ENCODE results near the gene FAM89B.
A peak's percentile ranks its signal among the peaks of the same experiment; 100 is the strongest.
"Not testable (repeated sequence)": the region's sequence is repeated elsewhere in the genome, so short reads cannot be mapped to it uniquely, and the experiment has no call there.

Gene FAM89B

DNA sequence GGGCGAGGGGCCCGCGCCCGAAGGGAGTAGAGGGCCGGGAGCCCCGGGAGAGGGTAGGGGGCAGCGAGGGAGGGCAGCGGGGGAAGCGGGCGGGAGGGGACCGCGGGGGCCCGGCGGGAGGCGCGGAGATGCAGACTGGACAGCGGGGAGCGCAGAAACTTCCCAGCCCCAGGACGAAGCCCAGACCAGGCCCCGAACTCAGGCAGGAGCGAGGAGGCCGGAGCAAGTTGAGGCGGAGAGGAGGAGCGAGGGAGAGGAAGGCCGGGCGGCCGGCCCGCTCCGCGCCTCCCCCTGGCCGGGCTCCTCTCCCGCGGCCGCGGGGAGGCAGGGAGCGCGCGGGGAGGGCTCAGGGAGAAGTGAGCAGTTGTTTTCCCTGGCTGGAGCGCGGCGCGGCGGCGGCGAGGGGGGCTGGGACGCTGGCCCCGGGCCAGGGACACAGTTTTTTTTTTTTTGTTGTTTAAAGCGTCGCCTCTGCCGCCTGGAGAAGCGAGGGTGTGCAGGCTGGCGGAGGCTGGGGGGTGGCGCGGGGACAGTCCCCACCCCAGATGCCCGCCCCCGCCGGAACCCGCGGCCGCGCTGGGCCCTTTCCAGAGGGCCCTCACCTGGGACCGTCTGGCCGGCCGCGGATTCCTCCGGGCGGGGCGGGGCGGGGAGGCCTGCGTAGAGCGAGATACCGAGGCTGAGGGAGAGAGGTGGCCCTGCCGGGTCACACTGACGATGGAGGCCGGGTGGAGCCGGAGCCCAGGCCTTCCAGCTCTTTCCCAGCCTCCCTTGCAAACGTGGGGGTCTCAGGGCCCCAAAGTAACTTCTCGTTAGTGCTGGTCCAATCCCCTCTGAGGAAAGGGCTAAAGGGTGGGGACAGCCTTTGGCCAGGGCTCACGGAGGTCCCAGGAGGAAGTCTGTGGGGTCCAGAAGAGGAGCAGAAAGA lies 14.1 kb upstream of the FAM89B start, which contains the start of gene LTBP3:
TSS of gene LTBP3 (minus strand) at position 358 of the 928 bp plus-strand sequence. CDS start 400 bp downstream, outside the sequence.
- DNase-seq, result no peak

DNA sequence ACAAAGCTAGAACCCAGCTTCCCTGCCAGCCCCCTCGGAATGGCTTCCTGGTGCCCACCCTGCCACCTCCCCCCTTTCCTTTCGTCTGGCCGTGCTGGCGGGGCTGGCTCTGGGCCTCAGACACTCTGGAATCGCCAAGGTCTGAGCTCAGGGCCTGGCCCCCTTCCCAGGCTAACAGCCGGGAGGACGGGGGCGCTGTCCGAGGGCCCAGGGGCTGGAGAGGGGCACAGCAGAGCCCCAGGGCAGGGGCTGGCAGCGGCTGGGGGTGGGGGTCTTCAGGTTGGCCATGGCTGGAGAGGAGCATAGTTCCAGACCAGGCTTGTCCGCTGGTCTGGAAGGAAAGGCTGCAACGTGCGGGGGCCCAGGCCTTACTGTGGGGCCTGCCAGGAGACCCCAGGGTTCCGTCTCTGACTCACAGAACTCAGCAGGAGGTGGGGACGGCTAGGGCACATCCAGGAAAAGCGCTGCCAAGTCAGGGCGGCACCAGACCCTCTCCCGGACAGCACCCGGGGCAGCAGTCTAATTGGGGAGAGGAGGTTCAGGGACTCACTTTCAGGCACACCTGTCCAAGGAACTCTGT lies 13.3 kb upstream of the FAM89B start:
- DNase-seq, result no peak

DNA sequence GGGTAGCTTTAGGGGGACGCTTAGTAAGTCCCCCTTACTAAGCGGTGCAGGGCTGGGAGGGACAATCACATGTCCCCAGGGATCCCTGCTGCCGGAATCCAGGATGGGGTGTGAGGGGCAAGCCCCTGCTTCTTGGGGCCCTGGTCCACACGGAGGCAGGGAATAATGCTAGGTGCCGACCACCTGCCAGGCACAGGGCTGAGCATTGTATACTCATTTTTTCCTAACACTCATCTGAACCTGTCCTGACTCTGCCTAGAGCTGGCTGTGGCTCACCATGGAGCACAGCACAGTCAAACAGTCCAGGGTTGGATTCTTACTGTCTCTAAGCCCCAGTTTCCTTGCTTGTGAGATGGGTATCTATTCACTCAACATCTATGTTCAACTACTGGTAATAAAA lies 12.8 kb upstream of the FAM89B start:
- no peak for DNase-seq

DNA sequence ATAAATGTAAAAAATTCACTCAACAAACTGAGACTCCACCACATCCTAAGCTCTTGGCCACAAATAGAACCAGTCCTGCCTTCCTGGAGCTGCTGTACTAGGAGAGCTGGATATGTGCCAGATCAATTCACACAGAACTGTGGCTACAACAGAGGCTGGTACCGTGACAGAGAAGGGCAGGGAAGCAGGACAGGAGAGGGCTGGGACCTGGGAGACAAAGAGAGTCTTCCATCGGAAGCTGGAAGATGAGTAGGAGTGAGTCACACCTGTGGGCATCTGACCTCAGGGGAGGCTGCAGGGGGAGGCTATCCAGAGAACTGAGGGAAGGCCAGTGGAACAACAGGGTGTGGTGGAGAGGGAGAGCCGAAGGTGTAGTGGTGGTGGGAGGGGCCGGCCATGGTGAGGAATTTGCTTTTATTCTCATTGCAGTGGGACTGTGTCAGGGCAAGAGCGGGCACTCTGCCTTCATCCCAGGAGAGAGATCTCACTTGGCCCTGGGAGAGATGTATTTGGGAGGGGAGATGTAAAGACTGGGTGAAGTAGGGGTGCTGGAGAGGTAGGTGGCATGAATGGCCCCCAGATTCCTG lies 12.3 kb upstream of the FAM89B start:
- peak; percentile 45 for DNase-seq

DNA sequence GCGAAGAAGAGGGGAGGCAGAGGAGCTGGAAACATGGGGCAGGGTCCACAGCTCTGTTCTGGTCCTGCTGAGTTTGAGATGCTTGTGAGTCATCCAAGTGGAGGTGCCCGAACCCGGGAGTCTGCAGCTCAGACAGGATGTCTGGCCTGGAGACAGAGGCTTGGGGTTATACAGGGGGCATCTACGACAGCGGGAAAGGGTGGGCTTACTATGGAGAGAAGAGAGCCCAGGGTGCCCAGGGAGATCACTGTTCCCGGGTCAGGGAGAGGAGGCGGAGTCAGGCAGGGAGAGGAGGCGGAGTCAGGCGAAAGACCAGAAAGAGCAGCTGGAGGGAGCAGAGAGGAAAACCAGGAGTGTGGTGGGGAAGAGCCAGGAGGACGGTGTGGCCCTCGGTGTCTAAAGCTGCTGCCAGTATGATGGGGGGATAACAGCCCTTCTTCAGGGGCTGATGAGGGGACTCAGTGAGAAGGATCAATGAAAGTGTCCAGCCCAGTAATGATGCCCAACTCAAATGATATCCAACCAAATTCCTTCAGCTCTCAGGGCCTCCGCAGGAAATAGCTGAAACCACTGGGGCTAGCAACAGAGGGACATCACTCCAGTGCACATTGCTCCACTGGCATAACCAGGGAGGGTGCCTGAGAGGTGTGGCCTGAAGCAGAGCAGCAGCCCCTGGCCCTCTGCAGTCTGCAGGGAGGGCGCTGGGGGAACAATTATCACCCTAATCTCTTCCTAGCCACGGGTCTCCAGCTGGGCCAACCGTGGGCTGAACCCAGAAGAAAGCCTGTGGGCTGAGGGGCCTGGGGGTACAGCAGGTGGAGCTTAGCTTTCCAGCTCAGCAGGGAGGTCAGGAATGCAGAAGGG lies 11.6 kb upstream of the FAM89B start:
- DNase-seq, result peak; percentile 59

DNA sequence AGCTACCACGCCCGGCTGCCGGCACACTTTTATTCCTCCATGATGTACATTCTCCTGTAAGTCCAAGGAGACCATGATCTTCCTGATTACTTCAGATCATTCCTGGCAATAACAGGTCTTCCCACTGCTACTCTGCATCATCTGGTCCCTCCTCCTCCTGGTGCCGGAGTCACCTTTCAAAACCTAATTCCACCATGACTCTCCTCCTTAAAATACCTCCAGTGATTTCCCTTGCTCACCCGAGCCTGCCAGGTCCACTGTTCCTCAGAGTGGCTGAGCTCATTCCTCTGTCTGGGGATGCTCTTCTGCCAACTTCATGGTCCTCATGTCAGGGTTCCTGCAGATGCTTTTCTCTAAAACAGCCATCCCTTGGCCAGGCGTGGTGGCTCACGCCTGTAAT lies 10.3 kb upstream of the FAM89B start:
- DNase-seq, result no peak

DNA sequence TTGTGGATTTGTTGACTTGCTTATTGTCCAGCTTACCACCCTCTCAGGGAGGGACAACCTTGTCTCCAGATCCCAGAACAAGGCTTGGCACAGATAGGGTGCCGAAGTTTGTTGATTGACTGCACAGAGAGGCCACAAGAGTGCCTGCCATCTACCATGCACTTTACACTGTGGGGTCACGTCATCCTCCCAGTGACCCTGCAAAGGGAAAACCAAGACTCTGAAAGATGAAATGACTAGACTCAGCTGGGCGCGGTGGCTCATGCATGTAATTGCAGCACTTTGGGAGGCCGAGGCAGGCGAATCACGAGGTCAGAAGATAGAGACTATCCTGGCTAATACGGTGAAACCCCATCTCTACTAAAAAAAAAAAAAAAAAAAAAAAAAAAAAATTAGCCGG lies 9.6 kb upstream of the FAM89B start:
- DNase-seq, result no peak

DNA sequence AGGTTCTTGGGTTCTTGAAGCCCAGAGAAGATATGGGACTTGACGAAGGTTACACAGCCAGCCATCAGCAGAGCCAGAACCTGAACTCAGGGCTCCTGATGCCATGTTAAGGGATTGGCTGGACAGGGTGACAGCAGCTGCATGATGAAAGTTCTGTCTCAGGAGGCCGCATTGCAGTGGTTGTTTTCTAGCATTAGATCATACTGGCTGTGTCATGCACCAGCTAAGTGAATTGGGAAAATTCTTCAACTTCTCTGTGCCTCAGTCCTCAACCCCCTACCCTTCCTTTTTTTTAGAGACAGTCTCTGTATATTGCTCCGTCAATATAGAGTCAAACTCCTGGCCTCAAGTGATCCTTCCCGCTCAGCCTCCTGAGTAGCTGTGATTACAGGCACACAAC lies 8.7 kb upstream of the FAM89B start:
- no peak for DNase-seq

DNA sequence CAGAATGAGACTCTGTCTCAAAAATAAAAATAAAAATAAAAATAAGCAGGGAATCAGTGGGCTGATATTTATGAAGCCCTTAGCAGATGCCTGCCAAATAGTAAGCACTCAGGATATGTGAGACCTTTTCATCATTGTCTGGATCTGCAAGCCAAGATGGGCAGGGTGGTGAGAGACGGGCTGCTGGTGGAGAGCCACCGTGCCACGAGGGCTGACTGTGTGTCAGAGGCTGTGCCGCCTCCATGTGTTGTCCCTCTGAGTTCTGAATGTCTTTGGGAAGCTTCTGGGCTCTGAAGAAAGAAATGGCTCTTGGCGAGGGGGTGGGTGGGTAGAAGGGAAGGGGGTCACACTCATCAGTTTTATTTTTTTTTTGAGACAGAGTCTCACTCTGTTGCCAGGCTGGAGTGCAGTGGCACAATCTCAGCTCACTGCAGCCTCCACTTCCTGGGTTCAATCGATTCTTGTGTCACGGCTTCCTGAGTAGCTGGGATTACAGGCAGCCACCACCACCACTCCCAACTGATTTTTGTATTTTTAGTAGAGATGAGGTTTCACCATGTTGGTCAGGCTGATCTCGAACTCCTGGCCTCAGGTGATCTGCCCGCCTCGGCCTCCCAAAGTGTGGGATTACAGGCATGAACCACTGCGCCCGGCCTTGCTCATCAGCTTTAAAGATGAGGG lies 7.3 kb upstream of the FAM89B start:
- not testable (repeated sequence) for DNase-seq

DNA sequence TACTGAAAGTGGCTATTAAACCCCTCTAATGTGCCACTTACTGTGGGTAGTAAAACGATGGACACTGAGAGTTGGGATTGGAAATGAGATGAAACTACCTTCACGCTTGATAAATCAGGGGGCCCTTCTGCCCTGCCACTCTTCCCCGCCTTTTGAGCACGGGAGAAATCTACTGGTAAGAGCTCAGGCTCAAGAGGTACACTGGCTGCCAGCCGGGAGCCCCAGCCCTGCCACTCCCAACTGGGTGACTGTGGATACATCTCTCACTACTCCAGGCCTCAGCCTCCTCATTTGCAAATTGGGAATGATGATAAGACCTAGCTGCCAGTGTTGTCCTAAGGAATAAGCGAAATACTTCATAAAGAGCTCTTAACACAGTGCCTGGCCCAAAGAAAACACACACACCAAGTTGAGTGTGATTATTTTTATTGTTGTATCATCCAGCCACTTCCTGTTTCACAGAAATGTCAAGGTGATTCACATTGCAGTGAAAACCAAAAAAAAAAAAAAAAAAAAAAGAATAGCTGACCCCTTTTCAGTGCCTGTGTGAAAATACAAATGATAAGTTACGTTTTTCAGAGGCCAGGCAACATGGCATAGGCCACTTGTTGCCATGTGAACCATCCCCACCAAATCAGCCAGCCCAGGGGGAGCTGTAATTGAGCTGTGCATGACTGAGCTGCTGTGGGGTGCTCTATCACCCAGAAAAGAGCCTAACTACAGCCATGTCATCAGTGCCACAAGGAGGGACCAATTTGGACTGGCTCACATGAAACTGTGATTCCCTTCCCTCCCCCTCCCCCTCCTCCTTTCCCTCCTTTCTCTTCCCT lies 6.5 kb upstream of the FAM89B start:
- DNase-seq, result no peak

DNA sequence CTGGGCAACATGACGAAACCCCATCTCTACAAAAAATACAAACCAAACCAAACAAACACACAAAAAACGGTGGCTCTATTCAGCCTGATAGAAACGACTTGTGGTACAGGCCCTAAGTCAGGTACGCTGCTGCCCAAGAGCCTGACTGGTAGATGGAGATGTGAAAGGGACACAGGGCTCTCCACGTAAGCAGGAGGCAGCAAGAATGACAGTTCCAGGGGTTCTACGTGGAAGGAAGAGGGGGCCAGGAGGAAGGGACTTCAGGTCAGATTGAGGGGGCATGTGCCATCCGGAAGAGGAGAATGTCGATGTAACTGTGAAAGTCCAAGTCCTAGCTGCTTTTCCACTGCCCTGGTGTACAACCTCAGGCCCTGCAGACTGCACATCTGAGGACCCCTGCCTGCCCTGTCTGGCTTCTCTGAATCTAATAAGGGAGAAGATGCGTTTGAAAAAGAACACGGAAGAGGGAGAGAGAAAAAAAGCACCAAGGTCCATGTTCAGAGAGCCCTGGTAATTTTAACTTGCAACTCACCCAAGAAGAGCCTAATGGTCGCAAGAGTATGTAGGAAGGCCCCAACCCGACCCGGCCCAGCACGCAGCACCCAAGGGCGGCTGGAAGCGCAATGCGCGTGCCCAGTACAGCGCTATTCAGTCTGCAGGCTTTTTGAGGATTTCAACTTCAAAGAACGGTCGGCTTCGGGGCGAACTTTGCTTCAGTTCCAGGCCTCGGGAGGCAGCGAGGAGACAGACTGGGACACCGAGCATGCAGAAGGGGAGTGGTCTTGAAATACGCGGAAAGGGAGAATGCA lies 3.0 kb upstream of the FAM89B start:
- DNase-seq, result no peak

DNA sequence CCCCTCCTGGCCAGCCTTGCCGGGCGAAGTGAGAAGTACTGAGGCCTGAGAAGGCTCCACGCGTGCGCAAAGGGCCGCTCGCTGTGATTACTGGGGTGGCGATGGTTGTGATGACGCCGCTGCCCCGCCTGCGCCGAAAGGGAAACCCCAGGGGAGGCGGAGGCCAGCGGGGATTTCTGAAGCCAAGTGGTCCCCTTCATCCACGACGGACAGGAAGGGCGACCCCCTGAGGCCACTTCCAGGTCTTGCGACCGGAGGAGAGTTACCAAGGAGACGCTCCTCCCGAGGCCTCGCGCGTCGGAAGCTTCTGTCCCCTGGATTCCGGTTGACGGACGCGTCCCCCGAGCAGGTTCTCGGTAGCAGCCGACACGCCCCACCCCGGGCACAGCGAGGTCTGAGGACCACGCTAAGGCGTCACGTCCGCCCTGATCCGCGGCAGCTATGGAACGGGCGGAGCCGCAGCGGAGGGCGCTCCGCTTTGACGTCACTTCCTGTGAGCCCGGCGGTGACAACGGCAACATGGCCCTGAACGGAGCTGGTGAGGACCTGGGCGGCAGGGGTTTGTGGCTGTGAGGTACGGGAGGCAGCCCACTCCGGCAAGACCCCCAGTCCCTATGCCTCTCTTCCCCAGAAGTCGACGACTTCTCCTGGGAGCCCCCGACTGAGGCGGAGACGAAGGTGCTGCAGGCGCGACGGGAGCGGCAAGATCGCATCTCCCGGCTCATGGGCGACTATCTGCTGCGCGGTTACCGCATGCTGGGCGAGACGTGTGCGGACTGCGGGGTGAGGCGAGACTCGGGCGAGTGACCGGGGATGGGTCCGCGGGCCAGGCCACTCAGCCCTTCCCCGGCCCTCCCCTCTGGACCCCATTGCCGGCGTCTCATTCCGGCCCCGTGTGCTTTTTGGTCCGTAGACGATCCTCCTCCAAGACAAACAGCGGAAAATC lies 2.1 kb upstream of the FAM89B start, which contains the start of gene ZNRD2:
TSS of gene ZNRD2 (plus strand) at position 505 of the 946 bp plus-strand sequence. CDS start at position 520, 15 bp downstream.
- DNase-seq, result peak; percentile 85

DNA sequence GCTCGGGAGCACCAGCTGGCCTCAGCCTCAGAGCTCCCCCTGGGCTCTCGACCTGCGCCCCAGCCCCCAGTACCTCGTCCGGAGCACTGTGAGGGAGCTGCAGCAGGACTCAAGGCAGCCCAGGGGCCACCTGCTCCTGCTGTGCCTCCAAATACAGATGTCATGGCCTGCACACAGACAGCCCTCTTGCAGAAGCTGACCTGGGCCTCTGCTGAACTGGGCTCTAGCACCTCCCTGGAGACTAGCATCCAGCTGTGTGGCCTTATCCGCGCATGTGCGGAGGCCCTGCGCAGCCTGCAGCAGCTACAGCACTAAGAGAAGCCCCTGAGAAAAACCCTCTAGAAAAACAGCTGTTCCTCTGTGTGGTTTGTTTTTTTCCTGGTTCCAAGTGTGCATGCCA lies 918 bp upstream of the FAM89B start:
- DNase-seq, result no peak

DNA sequence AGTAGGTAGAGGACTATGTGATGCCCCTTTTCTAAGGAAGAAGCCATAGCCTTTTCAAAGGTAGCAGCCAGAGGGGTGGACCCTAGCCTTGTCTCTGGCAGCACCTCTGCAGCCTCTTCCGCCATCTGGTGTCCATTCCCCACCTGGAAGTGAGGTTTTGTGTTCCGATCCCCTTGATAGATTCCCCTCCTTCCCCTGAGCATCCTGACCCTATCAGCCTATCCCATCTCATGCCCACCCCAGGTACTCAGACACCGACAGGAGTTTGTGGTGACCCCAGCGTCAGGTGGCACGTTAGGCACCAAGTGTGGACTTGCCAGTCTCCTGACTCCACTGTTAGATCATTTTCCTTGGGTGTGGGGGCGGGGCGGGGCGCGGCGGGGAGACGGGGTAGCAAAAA lies 398 bp upstream of the FAM89B start:
- no peak for DNase-seq

DNA sequence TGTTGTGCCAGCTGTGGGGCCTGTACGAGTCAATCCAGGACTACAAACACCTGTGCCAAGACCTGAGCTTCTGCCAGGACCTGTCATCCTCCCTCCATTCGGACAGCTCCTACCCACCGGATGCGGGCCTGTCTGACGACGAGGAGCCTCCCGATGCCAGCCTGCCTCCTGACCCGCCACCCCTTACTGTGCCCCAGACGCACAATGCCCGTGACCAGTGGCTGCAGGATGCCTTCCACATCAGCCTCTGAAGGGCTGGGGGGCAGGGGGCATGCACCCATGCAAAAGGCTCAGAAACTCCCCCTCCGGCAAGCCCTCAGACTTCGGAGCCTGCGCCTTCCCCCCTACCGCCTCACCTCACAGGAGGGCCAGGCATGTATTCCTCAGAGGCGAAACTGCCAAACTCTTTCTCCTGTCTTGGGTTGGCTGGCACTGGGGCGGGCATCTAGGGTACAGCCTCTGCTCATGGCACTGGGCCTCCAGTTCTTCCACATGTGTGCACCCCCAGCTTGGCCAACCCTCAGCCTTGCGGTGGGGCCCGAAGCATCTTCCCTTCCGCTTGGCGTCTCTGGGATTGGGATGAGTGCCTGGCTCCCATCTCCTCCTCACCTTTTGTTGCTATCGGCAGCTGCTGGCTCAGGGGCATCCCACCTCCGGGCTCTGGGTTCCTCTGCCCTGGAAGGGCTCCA lies 1.2 kb downstream of the FAM89B start:
- DNase-seq, result no peak

DNA sequence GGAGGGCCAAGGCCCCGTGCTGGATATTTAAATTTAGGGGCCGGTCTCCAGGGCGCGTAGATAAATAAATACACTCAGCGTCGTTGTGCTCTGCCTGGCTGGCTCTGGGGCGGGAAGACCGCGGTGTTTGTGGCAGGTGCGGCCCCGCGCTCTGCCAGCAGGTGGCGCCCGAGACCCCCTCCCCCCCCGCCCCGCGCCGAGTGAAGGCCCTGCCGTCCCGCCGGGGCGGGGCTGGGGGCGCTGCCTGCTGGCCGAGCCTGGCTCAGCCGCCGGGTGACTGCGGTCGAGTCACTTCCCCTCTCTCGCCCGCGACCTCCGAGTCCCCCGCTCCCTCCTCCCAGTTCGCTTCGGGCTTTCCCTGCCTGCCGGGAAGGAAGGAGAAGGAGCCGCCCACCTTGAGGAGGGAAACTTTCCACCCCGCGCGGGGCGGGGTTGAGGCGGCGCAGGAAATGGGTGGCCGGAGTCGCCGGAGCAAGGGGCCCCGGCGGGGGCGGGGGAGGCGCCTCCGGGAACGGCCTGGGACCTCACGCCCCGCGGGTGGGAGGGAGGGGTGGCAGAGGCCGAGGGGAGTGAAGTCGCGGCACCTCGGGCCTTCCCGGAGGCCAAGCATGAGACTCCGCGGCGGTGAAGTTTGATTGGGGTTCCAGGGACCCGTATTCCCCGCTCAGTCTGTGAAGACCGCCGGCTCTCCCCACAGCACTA lies 1.9 kb downstream of the FAM89B start:
- peak; percentile 29 for DNase-seq

DNA sequence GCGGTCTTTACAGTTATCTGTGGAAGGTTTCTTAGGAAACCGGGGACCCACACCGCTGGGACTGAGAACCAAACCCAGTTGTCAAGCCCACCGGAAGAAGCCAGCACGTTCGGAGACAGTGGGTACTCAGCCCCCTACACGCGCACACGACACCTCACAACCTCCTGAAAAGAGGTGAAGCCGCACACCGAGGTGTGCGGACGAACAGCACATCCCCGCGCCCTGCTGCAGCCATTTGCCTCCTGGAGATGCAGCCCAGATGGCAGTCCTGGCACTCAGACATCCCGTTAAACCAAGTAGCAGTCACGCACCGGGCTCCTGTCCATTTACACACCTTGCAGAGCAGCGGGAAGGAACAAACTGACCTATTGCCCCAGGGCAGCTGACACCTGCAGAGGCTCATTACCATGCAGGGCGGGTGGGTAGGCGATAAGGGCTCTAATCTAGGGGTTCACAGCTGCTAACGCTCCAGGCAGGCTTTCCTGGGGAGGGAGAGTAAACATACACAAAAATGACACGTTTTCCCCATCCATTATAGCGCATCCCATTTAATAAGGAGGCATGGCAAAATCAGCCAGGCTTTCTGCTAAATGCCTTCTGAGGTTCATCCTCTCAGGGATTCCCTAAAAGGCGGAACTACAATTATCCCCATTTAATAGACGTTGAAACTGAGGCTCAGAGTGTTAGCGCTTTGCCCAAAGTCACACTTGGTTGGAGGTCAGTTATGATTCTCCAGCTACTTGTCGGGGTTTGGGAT lies 2.7 kb downstream of the FAM89B start:
- no peak for DNase-seq
